Breast epithelium (tissue), 4 donors: ENCODE results near the gene NTN4. TPM values are rescaled to one million over a fixed set of nuclear protein-coding genes. Genes with fewer than 3 reads are reported as not detected.
A peak's percentile ranks its signal among the peaks of the same experiment; 100 is the strongest.

ENCODE experiments used
- DNase-seq, 2 donors: peaks; one replicate each; pipeline ENCODE4 v3.0.0-alpha.2; 2019; ENCODE audit warnings: low spot score in 2 of 2
- H3K27ac ChIP-seq, 2 donors: fragments of 200-600 bp; sonication (generic) in 1 of 2; one replicate each; pipeline ENCODE4 v1.5.1; 2016 to 2019; ENCODE audit warnings: mild to moderate bottlenecking in 1 of 2
- H3K27me3 ChIP-seq, 2 donors: fragments of 200-600 bp; sonication (generic) in 1 of 2; one replicate each; pipeline versions ENCODE4 v1.5.1 to v1.6.0; 2017 to 2019; ENCODE audit warnings: control low read depth in 1 of 2, mild to moderate bottlenecking in 1 of 2
- H3K36me3 ChIP-seq: fragments of 200-600 bp; one replicate; pipeline ENCODE4 v1.5.1; 2019
- H3K4me1 ChIP-seq, 2 donors: fragments of 200-600 bp; sonication (generic); one replicate each; pipeline ENCODE4 v1.5.1; 2016 to 2019; ENCODE audit warnings: control low read depth in 1 of 2
- H3K4me3 ChIP-seq, 3 donors: fragments of 200-600 bp; sonication (generic); 1 replicate in 2 of 3; 2 replicates in 1 of 3; pipeline ENCODE4 v1.5.1; 2016 to 2019; ENCODE audit warnings: mild to moderate bottlenecking in 3 of 3, moderate library complexity in 2 of 3
- H3K9me3 ChIP-seq, 2 donors: fragments of 200-600 bp; sonication (generic) in 1 of 2; one replicate each; pipeline ENCODE4 v1.5.1; 2016 to 2019; ENCODE audit warnings: control low read depth in 1 of 2
- CTCF ChIP-seq, 3 donors: fragments of 450-650 bp; IDR thresholded peaks; one replicate each; pipeline ENCODE4 v1.5.1; 2016 to 2017; ENCODE audit warnings: antibody characterized with exemption in 3 of 3, mild to moderate bottlenecking in 3 of 3, moderate library complexity in 3 of 3
- POLR2A ChIP-seq: fragments of 450-650 bp; IDR thresholded peaks from one replicate; pipeline ENCODE4 v1.6.1; 2016; ENCODE audit warnings: antibody characterized with exemption, mild to moderate bottlenecking, moderate library complexity
- POLR2AphosphoS5 ChIP-seq, 3 donors: sonication (generic); formaldehyde crosslinking; IDR thresholded peaks; one replicate each; pipeline ENCODE4 v1.6.1; 2017; ENCODE audit warnings: antibody characterized with exemption in 3 of 3
- intact Hi-C: fragments of 100-400 bp; cut with DNase I; formaldehyde crosslinking; loops from one replicate; pipeline ENCODE4 v1.15.1; 2023; ENCODE audit warnings: low total_unique reads
- total RNA-seq, 3 donors: library from RNA; depleted of rRNA; stranded (reverse); fragments of >200 nt; gene quantifications; one replicate each; pipeline ENCODE4 v1.1.0, GENCODE V29; 2016

The NTN4 gene
- total RNA-seq, 3 donors from 2014 or later, result 27.4 to 188 (median 110) TPM

GRCh38 chr12:95836185-95836609 is 45.6 kb upstream of the NTN4 start:
- peak overlapping the region; percentile 14 to 53 for H3K27ac ChIP-seq

GRCh38 chr12:95834572-95834971 is 44.0 kb upstream of the NTN4 start:
- no peak for TF ChIP-seq CTCF (IDR thresholded peaks at IDR 0.05)
- TF ChIP-seq POLR2AphosphoS5 (IDR thresholded peaks at IDR 0.05), result no peak
- no peak for TF ChIP-seq POLR2A
- intact Hi-C loops, result no loop called here
- no peak overlapping the region for H3K27ac ChIP-seq

More at GRCh38 chr12:95836185-95836609, 45.6 kb upstream of the NTN4 start:
- H3K4me1 ChIP-seq, result peaks cover 0 to 10% of the 10 kb centered on the region in 2 donors
- DNase-seq, result no peak
- TF ChIP-seq CTCF (IDR thresholded peaks at IDR 0.05) (no peak), POLR2AphosphoS5 (IDR thresholded peaks at IDR 0.05) (no peak), POLR2A (no peak)
- intact Hi-C loops, result no loop called here
- H3K27me3 ChIP-seq, result no peaks in the 10 kb centered on the region
- no peaks in the 10 kb centered on the region for H3K36me3 ChIP-seq
- H3K9me3 ChIP-seq, result no peaks in the 10 kb centered on the region
- no peak overlapping the region for H3K4me3 ChIP-seq

GRCh38 chr12:95830335-95831089 is 39.9 kb upstream of the NTN4 start:
- TF ChIP-seq CTCF (IDR thresholded peaks at IDR 0.05), result no peak
- TF ChIP-seq POLR2A, result no peak
- TF ChIP-seq POLR2AphosphoS5 (IDR thresholded peaks at IDR 0.05), result no peak
- intact Hi-C loops, result no loop called here
- no peaks in the 10 kb centered on the region for H3K36me3 ChIP-seq
- no peak for DNase-seq
- no peaks in the 10 kb centered on the region for H3K9me3 ChIP-seq
- H3K27me3 ChIP-seq, result no peaks in the 10 kb centered on the region
- H3K4me1 ChIP-seq, result no peaks in the 10 kb centered on the region
- H3K4me3 ChIP-seq, result no peak overlapping the region
- H3K27ac ChIP-seq, result no peak overlapping the region

More at GRCh38 chr12:95834572-95834971, 44.0 kb upstream of the NTN4 start:
- H3K27me3 ChIP-seq, result no peaks in the 10 kb centered on the region
- no peak for DNase-seq
- H3K9me3 ChIP-seq, result no peaks in the 10 kb centered on the region
- H3K4me1 ChIP-seq, result peaks cover 0 to 10% of the 10 kb centered on the region in 2 donors
- no peaks in the 10 kb centered on the region for H3K36me3 ChIP-seq
- H3K4me3 ChIP-seq, result no peak overlapping the region

GRCh38 chr12:95829395-95829794 is 38.8 kb upstream of the NTN4 start:
- Histone ChIP-seq H3K9me3 (no peaks in the 10 kb centered on the region), H3K27ac (no peak overlapping the region), H3K36me3 (no peaks in the 10 kb centered on the region), H3K27me3 (no peaks in the 10 kb centered on the region), H3K4me1 (no peaks in the 10 kb centered on the region), H3K4me3 (no peak overlapping the region)
- no peak for DNase-seq
- TF ChIP-seq CTCF (IDR thresholded peaks at IDR 0.05), result no peak
- TF ChIP-seq POLR2A, result no peak
- no peak for TF ChIP-seq POLR2AphosphoS5 (IDR thresholded peaks at IDR 0.05)
- intact Hi-C loops, result no loop called here

DNA sequence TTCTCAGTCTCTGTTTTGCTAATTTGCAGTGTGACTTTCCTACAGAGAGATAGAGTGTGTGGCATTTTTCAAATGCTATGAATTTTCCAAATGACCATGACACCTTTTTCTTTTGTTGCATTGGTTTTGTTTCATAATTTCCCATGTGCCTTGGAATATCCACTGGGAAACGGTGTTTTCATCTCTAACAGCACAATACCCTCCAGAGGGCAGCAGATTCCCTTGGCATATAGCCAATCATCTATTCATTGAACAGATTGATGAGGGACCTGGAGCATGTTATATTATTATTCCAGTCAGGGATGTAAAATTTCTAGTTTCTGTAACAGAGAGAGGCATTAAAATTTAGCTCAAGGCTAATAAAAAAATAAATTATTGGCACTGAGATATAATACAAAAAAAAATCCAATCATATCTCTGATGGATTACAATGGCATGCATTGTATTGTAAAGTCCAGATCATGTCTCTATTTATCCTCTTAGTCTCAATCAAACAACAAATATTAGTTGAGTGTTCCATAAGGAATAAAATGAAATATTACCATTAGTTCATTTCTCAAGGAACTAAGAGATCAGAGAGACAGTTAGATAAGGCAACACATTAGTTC is 29.6 kb upstream of the NTN4 start:
- H3K4me1 ChIP-seq, result no peaks in the 10 kb centered on the region
- TF ChIP-seq POLR2A, result no peak
- TF ChIP-seq CTCF (IDR thresholded peaks at IDR 0.05), result peak in 2 of 3 donors; percentile 60 to 61
- TF ChIP-seq POLR2AphosphoS5 (IDR thresholded peaks at IDR 0.05), result peak in 1 of 3 donors; percentile 32
- no peaks in the 10 kb centered on the region for H3K27me3 ChIP-seq
- intact Hi-C loops, result no loop called here
- no peaks in the 10 kb centered on the region for H3K9me3 ChIP-seq
- no peaks in the 10 kb centered on the region for H3K36me3 ChIP-seq
- no peak overlapping the region for H3K4me3 ChIP-seq
- no peak overlapping the region for H3K27ac ChIP-seq
- DNase-seq, result no peak
